DOHH2 (cell line): ENCODE data around the gene CYYR1.

Experiments used
- EZH2phosphoT487 ChIP-seq: fragments of 200-600 bp; sonication (generic); IDR thresholded peaks from 2 replicates; pipeline ENCODE4 v1.6.1; 2017; ENCODE audit warnings: borderline replicate concordance, mild to moderate bottlenecking, antibody characterized with exemption, low read length, moderate library complexity, mixed read lengths
- TF ChIP-seq, protein P1 (sequence below): fragments of 200-600 bp; sonication (generic); IDR thresholded peaks from one replicate; pipeline ENCODE4 v1.5.1; 2014; ENCODE audit warnings: antibody characterized with exemption, mild to moderate bottlenecking, low read depth, low read length; ENCODE audit not compliant: poor library complexity, severe bottlenecking

DNA sequence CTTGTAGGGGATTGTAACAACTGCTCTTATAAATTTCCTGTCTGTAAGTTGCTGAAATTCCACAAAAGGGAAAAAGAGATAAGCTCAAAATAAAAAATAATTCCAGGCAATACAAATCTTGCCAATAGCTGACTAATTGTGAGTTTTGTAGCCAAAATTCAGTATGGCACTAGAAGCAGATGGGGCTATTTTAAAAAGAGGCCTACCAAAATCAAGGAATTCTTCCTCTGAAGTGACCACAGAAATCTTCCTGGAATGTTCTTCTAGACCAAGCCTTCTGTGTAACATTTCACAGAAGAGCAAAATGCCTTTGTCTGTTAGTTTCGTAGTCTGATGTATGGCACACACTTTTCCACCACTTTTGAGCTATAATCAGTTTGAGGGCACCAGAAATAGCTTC, 127.6 kb downstream of the CYYR1 start:
- TF ChIP-seq, protein P1, sequence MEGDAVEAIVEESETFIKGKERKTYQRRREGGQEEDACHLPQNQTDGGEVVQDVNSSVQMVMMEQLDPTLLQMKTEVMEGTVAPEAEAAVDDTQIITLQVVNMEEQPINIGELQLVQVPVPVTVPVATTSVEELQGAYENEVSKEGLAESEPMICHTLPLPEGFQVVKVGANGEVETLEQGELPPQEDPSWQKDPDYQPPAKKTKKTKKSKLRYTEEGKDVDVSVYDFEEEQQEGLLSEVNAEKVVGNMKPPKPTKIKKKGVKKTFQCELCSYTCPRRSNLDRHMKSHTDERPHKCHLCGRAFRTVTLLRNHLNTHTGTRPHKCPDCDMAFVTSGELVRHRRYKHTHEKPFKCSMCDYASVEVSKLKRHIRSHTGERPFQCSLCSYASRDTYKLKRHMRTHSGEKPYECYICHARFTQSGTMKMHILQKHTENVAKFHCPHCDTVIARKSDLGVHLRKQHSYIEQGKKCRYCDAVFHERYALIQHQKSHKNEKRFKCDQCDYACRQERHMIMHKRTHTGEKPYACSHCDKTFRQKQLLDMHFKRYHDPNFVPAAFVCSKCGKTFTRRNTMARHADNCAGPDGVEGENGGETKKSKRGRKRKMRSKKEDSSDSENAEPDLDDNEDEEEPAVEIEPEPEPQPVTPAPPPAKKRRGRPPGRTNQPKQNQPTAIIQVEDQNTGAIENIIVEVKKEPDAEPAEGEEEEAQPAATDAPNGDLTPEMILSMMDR, result no peak
- no peak for TF ChIP-seq EZH2phosphoT487
